SK-N-SH (cell line): ENCODE results near the gene RBM19. TPM values are rescaled to one million over a fixed set of nuclear protein-coding genes. Genes with fewer than 3 reads are reported as not detected.

Experiments used
- CTCF ChIA-PET: fragments of 300-600, 350-600 bp; formaldehyde crosslinking; extraction: SDS; loops from one replicate; lab custom pipeline; 2021; lab: Yijun Ruan, JAX
- POLR2A ChIA-PET: fragments of 350-600 bp; sonication (Branson Sonifier 250); formaldehyde crosslinking; extraction: SDS; loops from one replicate; lab custom pipeline; 2020; ENCODE audit warnings: antibody characterized with exemption, inconsistent platforms; lab: Yijun Ruan, JAX
- DNase-seq: peaks from one replicate; pipeline ENCODE4 v3.0.0; 2012
- H2AFZ ChIP-seq: fragments of 200-600 bp; sonication (generic); 2 replicates; pipeline ENCODE4 v1.8.1; 2016; ENCODE audit warnings: antibody characterized with exemption, mild to moderate bottlenecking, low read depth
- H3F3A ChIP-seq: fragments of 200-600 bp; sonication (generic); replicated peaks from 2 replicates; pipeline ENCODE3; 2016; ENCODE audit warnings: antibody characterized with exemption, mild to moderate bottlenecking; ENCODE audit not compliant: insufficient read depth
- H3K27ac ChIP-seq, 2 experiments: fragments of 200-500 bp in 1 of 2; fragments of 200-600 bp in 1 of 2; sonication (Bioruptor generic) in 1 of 2; sonication (generic), shearing (Covaris generic) in 1 of 2; 2 replicates each; pipeline versions ENCODE4 v1.5.1 to v1.6.1; 2014 to 2016; ENCODE audit warnings: low read depth in 2 of 2, inconsistent platforms in 1 of 2, low read length in 1 of 2, mild to moderate bottlenecking in 1 of 2, mixed read lengths in 1 of 2
- H3K27me3 ChIP-seq: fragments of 200-600 bp; sonication (generic), shearing (Covaris generic); 2 replicates; pipeline ENCODE4 v1.6.1; 2016; ENCODE audit warnings: mixed run types; ENCODE audit not compliant: insufficient read depth
- H3K36me3 ChIP-seq, 2 experiments: fragments of 200-500 bp in 1 of 2; fragments of 200-600 bp in 1 of 2; sonication (Bioruptor generic) in 1 of 2; sonication (generic) in 1 of 2; replicated peaks in 1 of 2; 2 replicates each; pipeline versions ENCODE3 to v1.5.1; 2014 to 2016; ENCODE audit warnings: low read length in 1 of 2, mild to moderate bottlenecking in 1 of 2; ENCODE audit not compliant: insufficient read depth in 2 of 2, control insufficient read depth in 1 of 2
- H3K4me1 ChIP-seq, 2 experiments: fragments of 200-500 bp in 1 of 2; fragments of 200-600 bp in 1 of 2; sonication (Bioruptor generic) in 1 of 2; sonication (generic), shearing (Covaris generic) in 1 of 2; 2 replicates each; pipeline versions ENCODE4 v1.5.1 to v1.6.1; 2014 to 2016; ENCODE audit warnings: low read depth in 1 of 2, low read length in 1 of 2, mixed run types in 1 of 2; ENCODE audit not compliant: insufficient read depth in 2 of 2, control insufficient read depth in 1 of 2
- H3K4me2 ChIP-seq: fragments of 200-600 bp; sonication (generic), shearing (Covaris generic); 2 replicates; pipeline ENCODE4 v1.6.1; 2017; ENCODE audit warnings: mixed run types
- H3K4me3 ChIP-seq, 2 experiments: fragments of 200-500 bp in 1 of 2; fragments of 200-600 bp in 1 of 2; sonication (Bioruptor generic) in 1 of 2; sonication (generic), shearing (Covaris generic) in 1 of 2; 2 replicates each; pipeline versions ENCODE4 v1.5.1 to v1.8.1; 2014 to 2016; ENCODE audit warnings: low read depth in 2 of 2, inconsistent platforms in 1 of 2, low read length in 1 of 2, mild to moderate bottlenecking in 1 of 2, mixed read lengths in 1 of 2, moderate library complexity in 1 of 2
- H3K79me2 ChIP-seq: fragments of 200-600 bp; sonication (generic); 2 replicates; pipeline ENCODE4 v1.8.1; 2017; ENCODE audit warnings: mild to moderate bottlenecking; ENCODE audit not compliant: insufficient read depth
- H3K9ac ChIP-seq: fragments of 200-600 bp; sonication (generic); 2 replicates; pipeline ENCODE4 v1.6.1; 2017; ENCODE audit warnings: mixed run types
- H3K9me2 ChIP-seq: fragments of 200-600 bp; sonication (generic); 2 replicates; pipeline ENCODE4 v1.6.1; 2017; ENCODE audit warnings: mixed run types
- H3K9me3 ChIP-seq: fragments of 200-600 bp; sonication (generic); 2 replicates; pipeline ENCODE4 v1.6.1; 2017; ENCODE audit warnings: mixed run types, mild to moderate bottlenecking, moderate library complexity
- H4K20me1 ChIP-seq: fragments of 200-600 bp; sonication (generic); 2 replicates; pipeline ENCODE4 v1.6.1; 2017; ENCODE audit warnings: mild to moderate bottlenecking, mixed run types; ENCODE audit not compliant: insufficient read depth
- ELF1 ChIP-seq: IDR thresholded peaks from 2 replicates; pipeline ENCODE4 v1.4.0; 2012
- EZH2phosphoT487 ChIP-seq: fragments of 200-600 bp; sonication (generic); IDR thresholded peaks from 2 replicates; pipeline ENCODE4 v1.6.1; 2017; ENCODE audit warnings: low read depth, mixed run types, mild to moderate bottlenecking, antibody characterized with exemption, moderate library complexity, borderline replicate concordance
- FOSL2 ChIP-seq: IDR thresholded peaks from 2 replicates; pipeline ENCODE4 v1.4.0; 2012; ENCODE audit warnings: low read depth, mild to moderate bottlenecking, moderate library complexity, borderline replicate concordance
- GATA2 ChIP-seq: sonication (generic); formaldehyde crosslinking; IDR thresholded peaks from 2 replicates; pipeline ENCODE4 v1.5.0; 2020; ENCODE audit warnings: mild to moderate bottlenecking, missing genetic modification reagents
- MEF2A ChIP-seq: IDR thresholded peaks from 2 replicates; pipeline ENCODE4 v1.4.0; 2012; ENCODE audit warnings: low read depth, borderline replicate concordance
- MXI1 ChIP-seq: IDR thresholded peaks from 2 replicates; pipeline ENCODE4 v1.6.1; 2012; ENCODE audit warnings: mild to moderate bottlenecking, low read depth, low read length, improper control_type of control experiment
- POLR2AphosphoS5 ChIP-seq: IDR thresholded peaks from 2 replicates; pipeline ENCODE4 v1.6.1; 2012; ENCODE audit warnings: low read depth, low read length
- RAD21 ChIP-seq: IDR thresholded peaks from 2 replicates; pipeline ENCODE4 v1.6.1; 2012; ENCODE audit warnings: mild to moderate bottlenecking, low read length
- RCOR1 ChIP-seq: fragments of 150-350 bp; IDR thresholded peaks from 2 replicates; pipeline ENCODE4 v1.6.1; 2017; ENCODE audit warnings: antibody characterized with exemption, low read length
- TAF1 ChIP-seq: IDR thresholded peaks from 2 replicates; pipeline ENCODE4 v1.6.1; 2012; ENCODE audit warnings: low read depth, mild to moderate bottlenecking, low read length, moderate library complexity, borderline replicate concordance
- YY1 ChIP-seq: IDR thresholded peaks from 2 replicates; pipeline ENCODE4 v1.4.0; 2012; ENCODE audit warnings: low read depth, mild to moderate bottlenecking
- WGBS: methylation state at CpG from one replicate; pipeline ENCODE4 v1.1.6; 2017; ENCODE audit warnings: low lambda C conversion rate; 5-methylcytosine and 5-hydroxymethylcytosine counted together
- polyA plus RNA-seq, 3 experiments: library from polyadenylated mRNA; depleted of rRNA; stranded (reverse); fragments of >200 nt; gene quantifications; 2 replicates each; pipeline ENCODE4 v1.2.3, GENCODE V29; 2012
- TF ChIP-seq, protein P1 (sequence below): IDR thresholded peaks from 2 replicates; pipeline ENCODE4 v1.4.0; 2012; ENCODE audit warnings: low read depth
- TF ChIP-seq, protein P2 (sequence below): IDR thresholded peaks from 2 replicates; pipeline ENCODE4 v1.4.0; 2012; ENCODE audit warnings: low read depth, borderline replicate concordance
- TF ChIP-seq, protein P3 (sequence below): IDR thresholded peaks from 2 replicates; pipeline ENCODE4; 2012
- TF ChIP-seq, protein P4 (sequence below): fragments of 150-350 bp; IDR thresholded peaks from 2 replicates; pipeline ENCODE4 v1.6.1; 2016; ENCODE audit warnings: mild to moderate bottlenecking, low read depth, low read length
- TF ChIP-seq, protein P5 (sequence below): fragments of 200-600 bp; sonication (generic); IDR thresholded peaks from 2 replicates; pipeline ENCODE4 v1.6.1; 2017; ENCODE audit warnings: antibody characterized with exemption, mild to moderate bottlenecking, moderate library complexity

Gene RBM19
- polyA plus RNA-seq, 1 of the 3 experiments (the other 2 are of a cell fraction): 16.6 TPM

DNA sequence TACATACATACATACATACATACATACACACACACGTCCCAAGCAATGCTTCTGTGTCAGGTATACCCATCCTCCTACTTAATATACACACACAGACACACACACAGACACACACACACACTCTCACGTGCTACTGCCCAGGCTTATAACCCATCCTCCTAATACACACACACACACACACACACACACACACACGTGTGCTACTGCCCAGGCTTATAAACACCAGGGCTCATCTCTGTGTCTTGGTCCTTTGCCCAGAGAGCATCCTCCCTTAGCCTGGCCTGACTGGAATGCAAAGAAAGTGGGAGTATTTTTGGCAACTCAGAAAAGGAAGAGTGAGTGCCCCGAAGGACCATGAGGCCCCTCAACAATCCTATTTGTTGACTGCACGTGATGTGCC lies 129.0 kb downstream of the RBM19 start:
- Histone ChIP-seq H3K36me3 (no peaks in the 10 kb centered on the region), H3K9ac (no peak overlapping the region), H3K4me3 (no peak overlapping the region), H3K9me3 (no peaks in the 10 kb centered on the region)
- DNase-seq: no peak
- 80% methylated on average over 5 of the region's 5 CpGs for WGBS
- TF ChIP-seq POLR2AphosphoS5: no peak
- TF ChIP-seq MEF2A: no peak
- TF ChIP-seq RCOR1: no peak
- TF ChIP-seq, protein P1, sequence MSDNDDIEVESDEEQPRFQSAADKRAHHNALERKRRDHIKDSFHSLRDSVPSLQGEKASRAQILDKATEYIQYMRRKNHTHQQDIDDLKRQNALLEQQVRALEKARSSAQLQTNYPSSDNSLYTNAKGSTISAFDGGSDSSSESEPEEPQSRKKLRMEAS: no peak
- TF ChIP-seq MXI1: no peak
- no peak for TF ChIP-seq YY1
- TF ChIP-seq GATA2: no peak
- TF ChIP-seq, protein P2, sequence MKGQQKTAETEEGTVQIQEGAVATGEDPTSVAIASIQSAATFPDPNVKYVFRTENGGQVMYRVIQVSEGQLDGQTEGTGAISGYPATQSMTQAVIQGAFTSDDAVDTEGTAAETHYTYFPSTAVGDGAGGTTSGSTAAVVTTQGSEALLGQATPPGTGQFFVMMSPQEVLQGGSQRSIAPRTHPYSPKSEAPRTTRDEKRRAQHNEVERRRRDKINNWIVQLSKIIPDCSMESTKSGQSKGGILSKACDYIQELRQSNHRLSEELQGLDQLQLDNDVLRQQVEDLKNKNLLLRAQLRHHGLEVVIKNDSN: no peak
- TF ChIP-seq ELF1: no peak
- TF ChIP-seq, protein P3, sequence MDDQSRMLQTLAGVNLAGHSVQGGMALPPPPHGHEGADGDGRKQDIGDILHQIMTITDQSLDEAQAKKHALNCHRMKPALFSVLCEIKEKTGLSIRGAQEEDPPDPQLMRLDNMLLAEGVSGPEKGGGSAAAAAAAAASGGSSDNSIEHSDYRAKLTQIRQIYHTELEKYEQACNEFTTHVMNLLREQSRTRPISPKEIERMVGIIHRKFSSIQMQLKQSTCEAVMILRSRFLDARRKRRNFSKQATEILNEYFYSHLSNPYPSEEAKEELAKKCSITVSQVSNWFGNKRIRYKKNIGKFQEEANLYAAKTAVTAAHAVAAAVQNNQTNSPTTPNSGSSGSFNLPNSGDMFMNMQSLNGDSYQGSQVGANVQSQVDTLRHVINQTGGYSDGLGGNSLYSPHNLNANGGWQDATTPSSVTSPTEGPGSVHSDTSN: no peak
- no peak for TF ChIP-seq FOSL2
- TF ChIP-seq, protein P4, sequence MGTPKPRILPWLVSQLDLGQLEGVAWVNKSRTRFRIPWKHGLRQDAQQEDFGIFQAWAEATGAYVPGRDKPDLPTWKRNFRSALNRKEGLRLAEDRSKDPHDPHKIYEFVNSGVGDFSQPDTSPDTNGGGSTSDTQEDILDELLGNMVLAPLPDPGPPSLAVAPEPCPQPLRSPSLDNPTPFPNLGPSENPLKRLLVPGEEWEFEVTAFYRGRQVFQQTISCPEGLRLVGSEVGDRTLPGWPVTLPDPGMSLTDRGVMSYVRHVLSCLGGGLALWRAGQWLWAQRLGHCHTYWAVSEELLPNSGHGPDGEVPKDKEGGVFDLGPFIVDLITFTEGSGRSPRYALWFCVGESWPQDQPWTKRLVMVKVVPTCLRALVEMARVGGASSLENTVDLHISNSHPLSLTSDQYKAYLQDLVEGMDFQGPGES: no peak
- TF ChIP-seq TAF1: no peak
- TF ChIP-seq, protein P5, sequence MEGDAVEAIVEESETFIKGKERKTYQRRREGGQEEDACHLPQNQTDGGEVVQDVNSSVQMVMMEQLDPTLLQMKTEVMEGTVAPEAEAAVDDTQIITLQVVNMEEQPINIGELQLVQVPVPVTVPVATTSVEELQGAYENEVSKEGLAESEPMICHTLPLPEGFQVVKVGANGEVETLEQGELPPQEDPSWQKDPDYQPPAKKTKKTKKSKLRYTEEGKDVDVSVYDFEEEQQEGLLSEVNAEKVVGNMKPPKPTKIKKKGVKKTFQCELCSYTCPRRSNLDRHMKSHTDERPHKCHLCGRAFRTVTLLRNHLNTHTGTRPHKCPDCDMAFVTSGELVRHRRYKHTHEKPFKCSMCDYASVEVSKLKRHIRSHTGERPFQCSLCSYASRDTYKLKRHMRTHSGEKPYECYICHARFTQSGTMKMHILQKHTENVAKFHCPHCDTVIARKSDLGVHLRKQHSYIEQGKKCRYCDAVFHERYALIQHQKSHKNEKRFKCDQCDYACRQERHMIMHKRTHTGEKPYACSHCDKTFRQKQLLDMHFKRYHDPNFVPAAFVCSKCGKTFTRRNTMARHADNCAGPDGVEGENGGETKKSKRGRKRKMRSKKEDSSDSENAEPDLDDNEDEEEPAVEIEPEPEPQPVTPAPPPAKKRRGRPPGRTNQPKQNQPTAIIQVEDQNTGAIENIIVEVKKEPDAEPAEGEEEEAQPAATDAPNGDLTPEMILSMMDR: no peak
- TF ChIP-seq EZH2phosphoT487: no peak
- no peak for TF ChIP-seq RAD21
- TF ChIP-seq, all 33 proteins: peak for 0
- Histone ChIP-seq H3K9me2 (no peaks in the 10 kb centered on the region), H3K4me2 (no peak overlapping the region), H3K4me1 (peaks cover 0 to 29% of the 10 kb centered on the region in 2 experiments; a peak in 2 of 4 replicates), H3K27me3 (no peaks in the 10 kb centered on the region), H4K20me1 (peaks cover 4% of the 10 kb centered on the region; the same call in 1 of the 2 replicates), H3K27ac (no peak overlapping the region), H3K79me2 (no peaks in the 10 kb centered on the region), H3F3A (no peaks in the 10 kb centered on the region), H2AFZ (no peak overlapping the region)
- ChIA-PET POLR2A (no interaction called here), CTCF (no interaction called here)
